Glutamatergic neuron (in vitro differentiated cells): ENCODE measurements around the gene ZSCAN26. TPM values are rescaled to one million over a fixed set of nuclear protein-coding genes. Genes with fewer than 3 reads are reported as not detected.

Source experiments
- DNase-seq: peaks from one replicate; pipeline ENCODE4 v3.0.0; 2022
- H3K27ac Mint-ChIP-seq: one replicate; pipeline ENCODE4 v1.8.0; 2020; ENCODE audit warnings: mild to moderate bottlenecking, mixed read lengths, inconsistent platforms; ENCODE audit not compliant: unreplicated experiment
- H3K27me3 Mint-ChIP-seq: one replicate; pipeline ENCODE4 v1.8.0; 2020; ENCODE audit warnings: mild to moderate bottlenecking, moderate library complexity, mixed read lengths, inconsistent platforms; ENCODE audit not compliant: unreplicated experiment
- H3K36me3 Mint-ChIP-seq: one replicate; pipeline ENCODE4 v1.8.0; 2020; ENCODE audit warnings: mild to moderate bottlenecking, mixed read lengths, inconsistent platforms; ENCODE audit not compliant: unreplicated experiment
- H3K4me1 Mint-ChIP-seq: one replicate; pipeline ENCODE4 v1.8.0; 2020; ENCODE audit warnings: mild to moderate bottlenecking, low read depth, mixed read lengths, inconsistent platforms; ENCODE audit not compliant: unreplicated experiment
- H3K4me3 Mint-ChIP-seq: one replicate; pipeline ENCODE4 v1.8.0; 2020; ENCODE audit warnings: mild to moderate bottlenecking, mixed read lengths, inconsistent platforms; ENCODE audit not compliant: unreplicated experiment
- H3K9me3 Mint-ChIP-seq: one replicate; pipeline ENCODE4 v1.8.0; 2020; ENCODE audit warnings: mild to moderate bottlenecking, moderate library complexity, mixed read lengths, inconsistent platforms; ENCODE audit not compliant: unreplicated experiment
- CTCF ChIP-seq: fragments of 200-600 bp; sonication (generic); IDR thresholded peaks from one replicate; pipeline ENCODE4 v1.5.0; 2021; ENCODE audit not compliant: partially characterized antibody, unreplicated experiment
- total RNA-seq: library from RNA; stranded (reverse); fragmentation: NEBNext Ultra II Directional; extraction: Animal tissue kit (Norgen Biotek cat#: 25700); gene quantifications from one replicate; pipeline ENCODE4 v1.2.1, GENCODE V29; 2021; ENCODE audit not compliant: unreplicated experiment

Gene ZSCAN26
- total RNA-seq, 1 donor from 2014 or later, result 24.8 TPM

- Mint-ChIP-seq H3K27me3 (peaks cover 3% of the 10 kb centered on the region), H3K36me3 (peaks cover 31% of the 10 kb centered on the region), H3K27ac (no peak overlapping the region), H3K4me3 (peak overlapping the region; percentile 8), H3K9me3 (peaks cover 8% of the 10 kb centered on the region), H3K4me1 (no peaks in the 10 kb centered on the region)
- no peak for TF ChIP-seq CTCF
- no peak for DNase-seq
Observed at GRCh38 chr6:28322661-28323060, 55.7 kb downstream of the ZSCAN26 start.

GRCh38 chr6:28323813-28324424 is 57.0 kb downstream of the ZSCAN26 start:
- Mint-ChIP-seq H3K9me3 (peaks cover 8% of the 10 kb centered on the region), H3K36me3 (peaks cover 36% of the 10 kb centered on the region), H3K27me3 (peaks cover 3% of the 10 kb centered on the region), H3K27ac (no peak overlapping the region), H3K4me3 (no peak overlapping the region), H3K4me1 (no peaks in the 10 kb centered on the region)
- TF ChIP-seq CTCF, result no peak
- DNase-seq, result no peak

- peaks cover 3% of the 10 kb centered on the region for H3K27me3 Mint-ChIP-seq
- no peak for DNase-seq
- H3K27ac Mint-ChIP-seq, result no peak overlapping the region
- H3K9me3 Mint-ChIP-seq, result peaks cover 8% of the 10 kb centered on the region
- peaks cover 41% of the 10 kb centered on the region for H3K36me3 Mint-ChIP-seq
- no peak for TF ChIP-seq CTCF
- no peaks in the 10 kb centered on the region for H3K4me1 Mint-ChIP-seq
- H3K4me3 Mint-ChIP-seq, result no peak overlapping the region
Observed at GRCh38 chr6:28326371-28326948, 59.5 kb downstream of the ZSCAN26 start.

Other genes with a start within 250 kb of the ZSCAN26 start
- 0.47 TPM for gene ZNF165, start 186.6 kb upstream of the ZSCAN26 start, total RNA-seq
- gene ZSCAN16, start 142.5 kb upstream of the ZSCAN26 start, total RNA-seq, result 20.0 TPM
- 37.4 TPM for gene ZKSCAN8, start 125.3 kb upstream of the ZSCAN26 start, total RNA-seq
- gene ZSCAN9, start 41.9 kb upstream of the ZSCAN26 start, total RNA-seq, result 54.0 TPM
- gene ZKSCAN4, start 14.9 kb upstream of the ZSCAN26 start, total RNA-seq, result 7.7 TPM
- gene NKAPL, start 7.8 kb upstream of the ZSCAN26 start, total RNA-seq, result 0.69 TPM
- 18.1 TPM for gene PGBD1, start 14.4 kb downstream of the ZSCAN26 start, total RNA-seq
- 6.9 TPM for gene ZSCAN31, start 69.0 kb downstream of the ZSCAN26 start, total RNA-seq
- gene ZKSCAN3, start 82.8 kb downstream of the ZSCAN26 start, total RNA-seq, result 16.0 TPM
- 16.7 TPM for gene ZSCAN12, start 132.6 kb downstream of the ZSCAN26 start, total RNA-seq
- 18.2 TPM for gene ZSCAN23, start 176.3 kb downstream of the ZSCAN26 start, total RNA-seq
- not detected for gene GPX6, start 248.7 kb downstream of the ZSCAN26 start, total RNA-seq